Stomach smooth muscle (tissue), 2 donors: ENCODE results near the gene THRB.

ENCODE experiments used
- H3K27ac ChIP-seq: one replicate; pipeline ENCODE4 v1.7.0; 2013; ENCODE audit warnings: mild to moderate bottlenecking, low read length, inconsistent platforms
- H3K27me3 ChIP-seq, 2 donors: one replicate each; pipeline ENCODE4 v1.7.0; 2013; ENCODE audit warnings: low read length in 2 of 2; ENCODE audit not compliant: insufficient read depth in 2 of 2, control insufficient read depth in 1 of 2
- H3K36me3 ChIP-seq, 2 donors: one replicate each; pipeline ENCODE4 v1.7.0; 2013; ENCODE audit warnings: low read length in 2 of 2; ENCODE audit not compliant: control insufficient read depth in 2 of 2, insufficient read depth in 2 of 2
- H3K4me1 ChIP-seq: one replicate; pipeline ENCODE4 v1.7.0; 2013; ENCODE audit warnings: low read length; ENCODE audit not compliant: control insufficient read depth, insufficient read depth
- H3K4me3 ChIP-seq, 2 donors: one replicate each; pipeline ENCODE4 v1.7.0; 2013; ENCODE audit warnings: low read length in 2 of 2
- H3K9ac ChIP-seq, 2 donors: one replicate each; pipeline ENCODE4 v1.7.0; 2013; ENCODE audit warnings: low read length in 2 of 2, mild to moderate bottlenecking in 1 of 2
- H3K9me3 ChIP-seq, 2 donors: one replicate each; pipeline ENCODE4 v1.7.0; 2013; ENCODE audit warnings: low read length in 2 of 2; ENCODE audit not compliant: control insufficient read depth in 2 of 2
- donor health status: healthy.
- donor health status: Pancreatic carcinoma.

Gene THRB

DNA sequence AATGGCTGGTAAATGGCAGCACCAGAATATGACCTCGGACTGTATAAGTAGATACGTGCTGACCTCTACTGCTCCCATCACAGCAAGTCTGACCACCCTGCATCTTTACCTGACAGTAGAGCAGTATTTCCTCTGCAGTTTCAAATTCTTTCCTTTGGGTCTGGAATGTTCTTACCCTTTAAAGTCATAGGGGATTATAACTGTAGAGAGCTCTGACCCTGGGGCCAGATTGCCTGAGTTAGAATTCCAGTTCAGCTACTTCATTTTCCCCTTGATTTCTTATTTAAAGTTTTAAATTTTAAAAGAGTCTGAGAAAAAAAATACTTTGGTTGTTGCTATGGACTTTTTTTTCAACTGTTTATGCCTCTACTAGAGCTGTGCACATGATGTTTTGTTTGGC is 311.9 kb downstream of the THRB start:
- H3K27ac ChIP-seq = no peak overlapping the region
- H3K9me3 ChIP-seq = no peaks in the 10 kb centered on the region
- H3K27me3 ChIP-seq = no peaks in the 10 kb centered on the region
- no peaks in the 10 kb centered on the region for H3K36me3 ChIP-seq
- H3K4me3 ChIP-seq = no peak overlapping the region
- H3K9ac ChIP-seq = no peak overlapping the region
- H3K4me1 ChIP-seq = peaks cover 5% of the 10 kb centered on the region

DNA sequence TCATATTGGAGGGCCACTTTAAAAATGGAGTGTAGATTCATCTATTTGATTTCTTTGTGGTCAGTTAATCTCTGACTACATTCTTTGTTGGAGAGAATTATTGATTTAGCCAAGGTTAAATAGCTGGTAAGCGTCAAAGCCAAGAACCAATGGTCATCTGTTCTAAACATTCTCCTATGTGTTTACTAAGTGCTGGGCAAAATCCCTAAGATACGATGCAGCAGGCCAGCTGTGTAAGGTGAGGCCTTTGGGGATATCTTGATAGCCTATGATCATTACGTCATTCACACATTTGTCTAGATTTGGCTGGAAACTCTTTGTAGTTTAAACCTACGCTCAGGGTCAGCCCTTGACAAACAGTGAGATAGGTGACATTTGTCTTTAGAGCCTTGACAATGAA is 313.4 kb downstream of the THRB start:
- no peak overlapping the region for H3K27ac ChIP-seq
- H3K4me3 ChIP-seq = no peak overlapping the region
- H3K4me1 ChIP-seq = peaks cover 12% of the 10 kb centered on the region
- H3K9ac ChIP-seq = no peak overlapping the region
- no peaks in the 10 kb centered on the region for H3K36me3 ChIP-seq
- H3K9me3 ChIP-seq = no peaks in the 10 kb centered on the region
- no peaks in the 10 kb centered on the region for H3K27me3 ChIP-seq

DNA sequence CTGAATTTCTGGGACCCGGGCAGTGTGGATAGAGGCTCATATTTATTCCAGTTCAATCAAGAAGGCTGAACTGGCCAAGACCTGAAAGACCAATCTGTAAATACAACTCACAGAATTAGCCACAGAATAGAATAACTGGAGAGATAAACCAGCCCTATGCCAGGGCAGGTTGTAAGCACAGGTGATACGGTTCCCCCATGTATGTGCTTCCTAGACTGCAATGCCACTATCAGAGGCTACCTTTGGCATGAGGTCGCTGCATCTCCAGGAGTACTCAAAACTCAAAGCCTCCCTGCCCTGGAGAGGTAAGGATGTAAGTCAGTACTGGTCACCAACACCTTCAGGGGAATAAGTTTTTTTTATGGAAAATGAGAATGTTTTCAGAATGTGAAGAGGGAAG is 314.0 kb downstream of the THRB start:
- H3K4me1 ChIP-seq = peaks cover 10% of the 10 kb centered on the region
- H3K9ac ChIP-seq = no peak overlapping the region
- H3K27me3 ChIP-seq = no peaks in the 10 kb centered on the region
- no peaks in the 10 kb centered on the region for H3K36me3 ChIP-seq
- H3K9me3 ChIP-seq = no peaks in the 10 kb centered on the region
- H3K4me3 ChIP-seq = no peak overlapping the region
- H3K27ac ChIP-seq = no peak overlapping the region

DNA sequence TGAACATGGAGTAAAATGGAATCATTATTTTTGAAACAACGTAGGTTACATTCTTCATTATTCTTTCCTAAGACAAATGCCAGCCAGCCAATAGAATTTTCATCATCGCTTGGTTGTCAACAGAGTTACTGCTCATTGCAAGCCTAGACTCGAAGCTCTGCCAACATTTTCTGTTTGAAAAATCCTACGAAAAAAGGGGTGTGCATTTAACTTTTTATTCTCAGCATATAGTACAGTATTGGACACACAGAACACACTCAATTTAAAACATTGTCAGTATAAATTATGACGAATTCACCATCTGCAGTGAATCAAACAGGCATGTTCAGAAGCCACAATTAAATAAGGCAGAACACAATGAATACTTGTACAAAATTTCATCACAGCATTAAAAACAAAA is 317.4 kb downstream of the THRB start:
- H3K27ac ChIP-seq = no peak overlapping the region
- no peaks in the 10 kb centered on the region for H3K27me3 ChIP-seq
- no peaks in the 10 kb centered on the region for H3K36me3 ChIP-seq
- H3K4me1 ChIP-seq = peaks cover 8% of the 10 kb centered on the region
- H3K9ac ChIP-seq = no peak overlapping the region
- no peaks in the 10 kb centered on the region for H3K9me3 ChIP-seq
- peak overlapping the region in 1 of 2 donors; percentile 8 for H3K4me3 ChIP-seq

DNA sequence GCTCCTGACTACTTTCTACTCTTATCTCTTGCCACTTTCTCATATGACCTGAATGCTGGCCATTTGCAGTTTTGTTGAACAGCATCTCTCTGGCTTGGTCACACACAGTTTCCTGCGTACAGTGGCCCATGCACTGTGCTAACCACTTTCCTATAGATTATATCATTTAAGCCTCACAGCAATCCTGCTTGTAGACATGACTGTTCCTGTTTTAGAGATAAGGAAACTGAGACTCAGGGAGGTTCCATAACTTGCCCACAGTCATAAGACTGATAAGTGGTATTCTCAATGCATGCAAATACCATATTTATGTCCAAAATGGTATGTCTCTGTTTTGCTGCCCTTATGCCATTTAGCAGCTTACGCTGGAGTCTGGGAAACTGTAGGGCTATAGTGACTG is 320.0 kb downstream of the THRB start:
- H3K36me3 ChIP-seq = no peaks in the 10 kb centered on the region
- H3K27ac ChIP-seq = no peak overlapping the region
- H3K4me1 ChIP-seq = peaks cover 8% of the 10 kb centered on the region
- no peak overlapping the region for H3K4me3 ChIP-seq
- H3K9ac ChIP-seq = no peak overlapping the region
- H3K27me3 ChIP-seq = no peaks in the 10 kb centered on the region
- H3K9me3 ChIP-seq = no peaks in the 10 kb centered on the region

DNA sequence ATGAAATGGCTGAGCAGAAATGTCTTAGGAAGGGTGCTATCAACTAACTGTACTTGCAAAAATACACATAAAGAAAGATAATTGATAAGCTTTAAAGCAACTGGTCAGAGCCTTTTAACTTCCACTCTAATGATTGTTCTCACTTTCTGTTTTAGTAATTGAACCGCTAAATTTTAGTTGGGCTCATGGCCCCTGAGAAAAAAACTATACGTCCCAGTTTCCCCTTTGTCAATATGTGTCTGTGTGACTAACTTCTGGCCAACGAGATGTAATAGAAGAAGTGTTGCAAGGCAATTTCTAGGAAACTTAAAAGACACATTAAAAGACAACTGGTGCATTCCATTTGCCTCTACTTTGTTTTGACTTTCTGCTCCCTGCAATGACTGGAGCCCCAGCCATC is 325.7 kb downstream of the THRB start:
- H3K4me3 ChIP-seq = no peak overlapping the region
- H3K36me3 ChIP-seq = no peaks in the 10 kb centered on the region
- H3K9ac ChIP-seq = no peak overlapping the region
- H3K4me1 ChIP-seq = no peaks in the 10 kb centered on the region
- no peaks in the 10 kb centered on the region for H3K27me3 ChIP-seq
- H3K27ac ChIP-seq = no peak overlapping the region
- H3K9me3 ChIP-seq = no peaks in the 10 kb centered on the region

DNA sequence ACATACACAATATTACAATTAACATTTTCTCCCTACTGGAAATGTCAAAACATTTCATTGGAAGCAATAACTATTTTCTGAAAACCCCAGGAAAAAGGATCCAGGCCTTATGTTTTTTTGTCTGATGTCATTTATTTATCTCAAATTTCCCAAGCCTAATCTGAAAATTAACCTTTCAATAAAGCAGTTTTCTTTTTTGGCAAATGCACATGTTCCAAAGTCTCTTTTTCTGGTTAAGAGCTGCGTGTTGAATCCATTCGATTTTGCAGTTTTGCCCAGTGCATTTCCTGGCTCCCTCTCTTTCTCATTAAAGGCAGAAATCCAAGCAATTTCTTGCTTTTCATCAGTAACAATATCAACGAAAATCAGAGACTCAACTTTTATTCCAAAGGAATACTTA is 327.2 kb downstream of the THRB start:
- no peak overlapping the region for H3K27ac ChIP-seq

DNA sequence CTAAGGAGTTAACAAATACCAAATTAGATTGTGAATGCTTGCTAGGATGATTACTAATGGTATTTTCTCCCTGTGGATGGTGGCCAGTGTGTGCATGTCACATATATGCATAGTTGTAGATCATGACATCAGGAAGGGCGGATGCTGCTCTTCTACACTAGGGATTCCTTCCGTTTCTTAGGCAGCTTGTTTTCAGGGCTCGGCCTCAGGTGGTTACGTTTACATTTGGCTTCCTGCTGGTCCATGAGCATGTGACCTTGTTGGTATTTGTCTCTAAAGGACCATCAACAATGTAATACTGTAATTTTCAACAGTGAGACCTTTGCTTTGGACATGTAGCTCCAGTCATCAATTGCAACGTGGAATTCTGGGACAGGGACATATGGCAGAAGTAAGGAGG is 328.1 kb downstream of the THRB start:
- no peak overlapping the region for H3K4me3 ChIP-seq
- no peaks in the 10 kb centered on the region for H3K36me3 ChIP-seq
- no peaks in the 10 kb centered on the region for H3K27me3 ChIP-seq
- H3K9ac ChIP-seq = no peak overlapping the region
- H3K27ac ChIP-seq = no peak overlapping the region
- H3K9me3 ChIP-seq = no peaks in the 10 kb centered on the region
- no peaks in the 10 kb centered on the region for H3K4me1 ChIP-seq

More for the DNA sequence above, 327.2 kb downstream of the THRB start:
- no peaks in the 10 kb centered on the region for H3K27me3 ChIP-seq
- H3K4me1 ChIP-seq = no peaks in the 10 kb centered on the region
- H3K9ac ChIP-seq = no peak overlapping the region
- no peaks in the 10 kb centered on the region for H3K9me3 ChIP-seq
- no peak overlapping the region for H3K4me3 ChIP-seq
- H3K36me3 ChIP-seq = no peaks in the 10 kb centered on the region

DNA sequence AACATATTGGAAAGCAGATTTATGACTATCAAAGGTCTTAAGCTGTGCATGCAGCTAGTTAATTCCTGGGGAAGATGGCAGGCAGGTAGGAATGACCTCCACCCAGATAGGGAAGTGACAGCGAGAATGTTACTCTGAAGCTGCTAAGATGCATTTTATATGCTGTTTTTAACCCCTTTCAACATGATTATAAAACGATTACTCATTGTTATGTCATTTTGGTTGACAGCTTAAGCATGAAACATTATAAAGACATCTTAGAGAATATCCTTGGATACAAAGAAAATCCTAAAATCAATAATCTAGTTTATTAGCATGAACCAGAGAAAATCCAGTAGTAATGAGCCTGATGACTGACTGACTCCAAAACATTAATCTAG is 329.1 kb downstream of the THRB start:
- Histone ChIP-seq H3K9ac (no peak overlapping the region), H3K4me1 (no peaks in the 10 kb centered on the region), H3K36me3 (no peaks in the 10 kb centered on the region), H3K27me3 (no peaks in the 10 kb centered on the region), H3K9me3 (no peaks in the 10 kb centered on the region), H3K27ac (no peak overlapping the region), H3K4me3 (no peak overlapping the region)

DNA sequence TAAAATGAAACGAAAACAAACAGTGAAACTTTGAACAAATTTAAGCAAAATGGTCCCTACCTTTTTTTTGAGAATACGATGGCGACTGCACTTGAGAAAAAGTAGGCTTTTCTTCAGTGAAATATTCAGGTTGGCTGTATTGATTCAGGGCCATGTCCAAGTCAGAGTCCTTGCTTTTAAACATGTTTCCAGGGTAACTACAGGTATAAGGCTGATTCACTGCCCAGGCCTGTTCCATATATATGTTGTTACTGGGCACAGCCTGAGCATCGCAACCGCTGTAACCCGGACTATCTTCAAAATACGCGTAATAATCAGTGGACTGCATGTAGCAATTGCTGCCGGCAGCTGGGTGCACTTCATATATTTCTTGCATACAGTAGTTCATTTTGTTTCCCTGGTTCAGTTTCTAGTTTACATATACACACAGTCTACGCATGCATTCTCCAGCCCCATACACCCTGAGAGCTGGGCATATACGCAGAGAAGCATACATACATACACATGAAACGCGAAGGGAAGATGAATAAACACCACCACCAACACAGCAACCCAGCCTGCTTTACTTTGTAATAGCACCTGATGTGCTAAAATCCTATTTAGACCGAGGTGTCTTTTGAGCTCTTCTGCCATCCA is 329.6 kb downstream of the THRB start:
- no peaks in the 10 kb centered on the region for H3K4me1 ChIP-seq
- H3K9me3 ChIP-seq = no peaks in the 10 kb centered on the region
- H3K9ac ChIP-seq = no peak overlapping the region
- no peak overlapping the region for H3K27ac ChIP-seq
- H3K36me3 ChIP-seq = no peaks in the 10 kb centered on the region
- no peaks in the 10 kb centered on the region for H3K27me3 ChIP-seq
- H3K4me3 ChIP-seq = no peak overlapping the region

DNA sequence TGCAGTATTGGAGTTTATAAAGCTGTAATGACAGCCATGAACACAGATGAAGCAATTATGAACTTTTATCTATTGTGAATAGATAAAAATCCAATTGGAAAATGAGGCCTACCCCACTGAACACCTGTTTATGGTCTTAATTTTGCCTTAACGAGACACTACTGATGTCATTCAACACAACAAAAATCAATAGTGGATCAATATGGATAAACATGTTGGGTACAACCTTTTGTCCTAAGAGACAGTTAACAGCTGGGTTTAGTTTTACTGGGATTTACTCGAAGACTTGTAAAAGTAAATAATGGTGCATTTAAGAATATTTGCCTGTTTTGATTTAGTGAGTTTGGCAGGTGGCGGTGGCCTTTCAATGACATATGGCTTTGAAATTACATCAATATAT is 331.7 kb downstream of the THRB start:
- H3K27me3 ChIP-seq = no peaks in the 10 kb centered on the region
- H3K36me3 ChIP-seq = no peaks in the 10 kb centered on the region
- no peak overlapping the region for H3K4me3 ChIP-seq
- no peaks in the 10 kb centered on the region for H3K9me3 ChIP-seq
- no peak overlapping the region for H3K9ac ChIP-seq
- no peak overlapping the region for H3K27ac ChIP-seq
- no peaks in the 10 kb centered on the region for H3K4me1 ChIP-seq
